Stimulated activated CD8-positive, alpha-beta memory T cell treated with anti-CD3 and anti-CD28 coated beads, Interleukin-15, amount 100 ng/mL, for 4 hours (primary cell): ENCODE data around the gene EEFSEC.

Source experiments
- DNase-seq, 2 donors: peaks; one replicate each; pipeline ENCODE4 v3.0.0-alpha.2; 2020; ENCODE audit warnings: low read depth in 2 of 2

Gene EEFSEC

GRCh38 chr3:128271536-128272332 lies 118.5 kb downstream of the EEFSEC start:
- DNase-seq: no peak

- DNase-seq: no peak
Measured at GRCh38 chr3:128273109-128273840, 120.0 kb downstream of the EEFSEC start.

GRCh38 chr3:128273841-128274573 lies 120.7 kb downstream of the EEFSEC start:
- DNase-seq: no peak

- no peak for DNase-seq
Measured at GRCh38 chr3:128274837-128275236, 121.6 kb downstream of the EEFSEC start.

GRCh38 chr3:128275316-128276145 lies 122.2 kb downstream of the EEFSEC start:
- no peak for DNase-seq

- DNase-seq: no peak
Measured at GRCh38 chr3:128276146-128276435, 122.8 kb downstream of the EEFSEC start.

GRCh38 chr3:128276577-128277183 lies 123.4 kb downstream of the EEFSEC start:
- DNase-seq: no peak

GRCh38 chr3:128277378-128278069 lies 124.2 kb downstream of the EEFSEC start:
- no peak for DNase-seq

GRCh38 chr3:128278130-128278529 lies 124.8 kb downstream of the EEFSEC start:
- DNase-seq: no peak

GRCh38 chr3:128278761-128279600 lies 125.7 kb downstream of the EEFSEC start:
- no peak for DNase-seq

GRCh38 chr3:128279601-128279880 lies 126.3 kb downstream of the EEFSEC start:
- DNase-seq: no peak

- no peak for DNase-seq
Measured at GRCh38 chr3:128280481-128281052, 127.3 kb downstream of the EEFSEC start.

GRCh38 chr3:128281056-128281455 lies 127.8 kb downstream of the EEFSEC start:
- no peak for DNase-seq

- no peak for DNase-seq
Measured at GRCh38 chr3:128281461-128282367, 128.4 kb downstream of the EEFSEC start.

GRCh38 chr3:128282380-128283196 lies 129.3 kb downstream of the EEFSEC start:
- DNase-seq: no peak

- no peak for DNase-seq
Measured at GRCh38 chr3:128283421-128283820, 130.1 kb downstream of the EEFSEC start.

GRCh38 chr3:128285042-128285966 lies 132.0 kb downstream of the EEFSEC start:
- no peak for DNase-seq
